ENCODE results near the gene TMEM95. TPM values are rescaled to one million over a fixed set of nuclear protein-coding genes. Genes with fewer than 3 reads are reported as not detected.

The TMEM95 gene
- not detected for polyA plus RNA-seq

GRCh38 chr17:7355053-7355452 is at the start of gene TMEM95:
TSS of gene TMEM95 (plus strand) at chr17:7355156. CDS start at chr17:7355205, 49 bp downstream.
- 64 to 73% (median 70%) methylated on average over 8 to 10 of the region's 10 CpGs for WGBS, 3 donors
- no peak within 1 kb of the TSS for H3K27ac ChIP-seq (ENCODE audit: low read depth, low read length)

GRCh38 chr17:7306911-7307685 is 47.9 kb upstream of the TMEM95 start, which contains the start of gene EIF5A:
TSS of gene EIF5A (plus strand) at chr17:7307628. CDS start at chr17:7309636, 2,008 bp downstream.
- peak within 1 kb of the TSS; percentile 82 for H3K27ac ChIP-seq (ENCODE audit: low read depth, low read length)
- 0 to 1% (median 1%) methylated on average over 64 of the region's 64 CpGs for WGBS, 3 donors

GRCh38 chr17:7307686-7308624 is 47.0 kb upstream of the TMEM95 start:
- peak overlapping the region; percentile 82 for H3K27ac ChIP-seq (ENCODE audit: low read depth, low read length)
- WGBS, 3 donors, result 0 to 1% (median 0%) methylated on average over 78 to 102 of the region's 104 CpGs

- peak overlapping the region; percentile 82 for H3K27ac ChIP-seq (ENCODE audit: low read depth, low read length)
- 0 to 2% (median 0%) methylated on average over 14 of the region's 14 CpGs for WGBS, 3 donors
These were observed 46.1 kb upstream of the TMEM95 start for GRCh38 chr17:7308625-7309433.

- H3K27ac ChIP-seq (ENCODE audit: low read depth, low read length), result no peak overlapping the region
- WGBS, 3 donors, result 78 to 84% (median 81%) methylated on average over 12 of the region's 12 CpGs
These were observed 45.3 kb upstream of the TMEM95 start for GRCh38 chr17:7309628-7310027.

- 72 to 83% (median 79%) methylated on average over 7 of the region's 7 CpGs for WGBS, 3 donors
- no peak overlapping the region for H3K27ac ChIP-seq (ENCODE audit: low read depth, low read length)
These were observed 43.7 kb upstream of the TMEM95 start for GRCh38 chr17:7311110-7311705.

GRCh38 chr17:7312432-7313087 is 42.4 kb upstream of the TMEM95 start:
- 78 to 80% (median 79%) methylated on average over 7 of the region's 7 CpGs for WGBS, 3 donors
- H3K27ac ChIP-seq (ENCODE audit: low read depth, low read length), result no peak overlapping the region

GRCh38 chr17:7313088-7313889 is 41.7 kb upstream of the TMEM95 start:
- 83 to 91% (median 86%) methylated on average over 7 of the region's 7 CpGs for WGBS, 3 donors
- no peak overlapping the region for H3K27ac ChIP-seq (ENCODE audit: low read depth, low read length)

GRCh38 chr17:7313890-7314718 is 40.9 kb upstream of the TMEM95 start:
- 45 to 51% (median 46%) methylated on average over 9 of the region's 9 CpGs for WGBS, 3 donors

GRCh38 chr17:7314719-7315569 is 40.0 kb upstream of the TMEM95 start, which contains the start of gene GPS2:
TSS of gene GPS2 (minus strand) at chr17:7315360. CDS start at chr17:7315052, 308 bp downstream.
- peak within 1 kb of the TSS; percentile 3 for H3K27ac ChIP-seq (ENCODE audit: low read depth, low read length)
- WGBS, 3 donors, result 0 to 1% (median 0%) methylated on average over 83 to 95 of the region's 95 CpGs

More at GRCh38 chr17:7313890-7314718, 40.9 kb upstream of the TMEM95 start:
- H3K27ac ChIP-seq (ENCODE audit: low read depth, low read length), result no peak overlapping the region

GRCh38 chr17:7315570-7316235 is 39.3 kb upstream of the TMEM95 start:
- 31 to 40% (median 39%) methylated on average over 30 of the region's 30 CpGs for WGBS, 3 donors
- H3K27ac ChIP-seq (ENCODE audit: low read depth, low read length), result peak overlapping the region; percentile 3

- 80 to 87% (median 83%) methylated on average over 15 to 16 of the region's 16 CpGs for WGBS, 3 donors
- H3K27ac ChIP-seq (ENCODE audit: low read depth, low read length), result no peak overlapping the region
These were observed 37.7 kb upstream of the TMEM95 start for GRCh38 chr17:7317161-7317803.

GRCh38 chr17:7318121-7318860 is 36.7 kb upstream of the TMEM95 start:
- WGBS, 3 donors, result 88 to 92% (median 92%) methylated on average over 11 to 13 of the region's 13 CpGs
- no peak overlapping the region for H3K27ac ChIP-seq (ENCODE audit: low read depth, low read length)
